Esophagus muscularis mucosa (tissue), 4 donors: ENCODE measurements around the gene GADD45G.

Source experiments
- CTCF ChIP-seq, 3 experiments: fragments of 200-600 bp in 2 of 3; fragments of 450-650 bp in 1 of 3; sonication (generic) in 2 of 3; IDR thresholded peaks; one replicate each; pipeline ENCODE4 v1.5.1; 2017 to 2019; ENCODE audit warnings: antibody characterized with exemption in 3 of 3, mild to moderate bottlenecking in 2 of 3, moderate library complexity in 1 of 3
- EP300 ChIP-seq: sonication (generic); formaldehyde crosslinking; IDR thresholded peaks from one replicate; pipeline ENCODE4 v1.6.1; 2017; ENCODE audit warnings: antibody characterized with exemption
- POLR2A ChIP-seq: fragments of 450-650 bp; IDR thresholded peaks from one replicate; pipeline ENCODE4 v1.6.1; 2017; ENCODE audit warnings: antibody characterized with exemption, moderate library complexity, mild to moderate bottlenecking, low read depth

GRCh38 chr9:89555451-89556375 is 49.1 kb upstream of the GADD45G start:
- no peak for TF ChIP-seq EP300
- no peak for TF ChIP-seq CTCF (IDR thresholded peaks at IDR 0.05)
- TF ChIP-seq POLR2A, result no peak
